ENCODE data around the gene NSMF. TPM values are rescaled to one million over a fixed set of nuclear protein-coding genes. Genes with fewer than 3 reads are reported as not detected.

Gene NSMF, protein sequence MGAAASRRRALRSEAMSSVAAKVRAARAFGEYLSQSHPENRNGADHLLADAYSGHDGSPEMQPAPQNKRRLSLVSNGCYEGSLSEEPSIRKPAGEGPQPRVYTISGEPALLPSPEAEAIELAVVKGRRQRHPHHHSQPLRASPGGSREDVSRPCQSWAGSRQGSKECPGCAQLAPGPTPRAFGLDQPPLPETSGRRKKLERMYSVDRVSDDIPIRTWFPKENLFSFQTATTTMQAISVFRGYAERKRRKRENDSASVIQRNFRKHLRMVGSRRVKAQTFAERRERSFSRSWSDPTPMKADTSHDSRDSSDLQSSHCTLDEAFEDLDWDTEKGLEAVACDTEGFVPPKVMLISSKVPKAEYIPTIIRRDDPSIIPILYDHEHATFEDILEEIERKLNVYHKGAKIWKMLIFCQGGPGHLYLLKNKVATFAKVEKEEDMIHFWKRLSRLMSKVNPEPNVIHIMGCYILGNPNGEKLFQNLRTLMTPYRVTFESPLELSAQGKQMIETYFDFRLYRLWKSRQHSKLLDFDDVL
- 37.0 TPM for polyA plus RNA-seq (2013, experiment 1 of 2; ENCODE audit: insufficient read length)
- 37.9 TPM for polyA plus RNA-seq (2013, experiment 2 of 2; ENCODE audit: insufficient read length)

DNA sequence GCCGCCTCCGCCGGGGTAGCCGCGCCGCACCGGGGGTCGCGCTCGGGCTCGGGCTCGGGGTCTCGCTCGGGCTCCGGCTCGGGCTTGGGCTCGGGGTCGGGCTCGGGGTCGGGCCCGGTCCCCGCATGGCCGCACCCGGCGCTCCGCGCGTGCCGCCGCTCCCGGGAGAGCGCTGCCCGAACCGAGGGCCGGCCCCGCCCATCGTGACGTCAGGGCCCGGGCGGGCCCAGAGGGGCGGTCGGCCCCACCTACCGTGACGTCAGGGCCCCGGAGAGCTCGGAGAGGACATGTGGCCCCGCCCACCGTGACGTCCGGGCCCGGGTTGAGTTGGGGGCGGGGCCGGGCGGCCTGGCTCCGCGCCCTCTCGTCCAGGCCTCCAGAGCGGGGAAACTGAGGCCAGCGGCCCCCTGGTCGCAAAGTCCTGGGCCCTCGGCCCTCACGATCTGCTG lies at the start of gene NSMF:
Gene NSMF, minus strand, starts transcription at position 183 of the 449 bp plus-strand sequence. CDS start 232 bp downstream, outside the sequence.
- peak; percentile 92 for DNase-seq

DNA sequence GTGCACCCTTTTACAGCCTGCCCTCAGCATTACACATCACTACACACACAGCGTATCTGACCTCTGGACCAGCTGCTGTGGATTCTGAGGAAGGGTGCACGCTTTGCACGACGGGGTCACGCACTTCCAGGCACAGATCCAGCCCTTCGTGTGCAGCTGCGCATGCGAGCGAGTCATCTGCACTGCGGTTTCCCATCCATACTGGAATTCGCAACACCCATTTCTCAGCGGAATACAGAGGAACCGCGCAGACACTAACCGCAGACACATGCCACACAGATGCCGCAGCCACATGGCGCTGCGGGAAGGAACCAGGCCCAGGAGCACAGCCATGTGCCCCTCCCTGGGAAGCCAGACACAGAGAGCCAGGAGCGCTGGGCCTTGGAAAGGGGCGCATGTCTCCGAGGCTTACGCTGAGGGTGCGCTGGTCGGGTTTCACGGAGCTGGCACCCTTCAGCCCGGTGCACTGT lies 47.6 kb upstream of the NSMF start:
- peak; percentile 83 for DNase-seq

DNA sequence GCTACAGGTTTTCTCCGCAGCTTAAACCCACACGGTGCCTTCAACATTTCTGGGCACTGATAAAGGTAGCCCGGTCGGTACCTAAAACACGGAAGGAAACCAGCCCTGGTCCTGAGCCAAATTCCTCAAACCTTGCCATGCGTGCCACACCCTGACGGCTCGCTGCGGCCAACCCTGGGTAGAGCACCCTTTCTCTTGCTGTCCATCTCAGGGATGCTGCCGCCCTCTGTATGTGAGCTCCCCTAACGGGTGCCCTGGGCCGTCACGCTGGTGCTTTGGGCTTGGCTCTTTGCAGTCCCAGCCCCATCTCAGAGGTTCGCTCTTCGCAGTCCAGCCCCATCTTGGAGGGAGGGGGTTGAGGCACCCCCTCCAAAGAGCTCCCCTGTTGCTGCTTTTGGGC lies 47.1 kb upstream of the NSMF start:
- DNase-seq: no peak

DNA sequence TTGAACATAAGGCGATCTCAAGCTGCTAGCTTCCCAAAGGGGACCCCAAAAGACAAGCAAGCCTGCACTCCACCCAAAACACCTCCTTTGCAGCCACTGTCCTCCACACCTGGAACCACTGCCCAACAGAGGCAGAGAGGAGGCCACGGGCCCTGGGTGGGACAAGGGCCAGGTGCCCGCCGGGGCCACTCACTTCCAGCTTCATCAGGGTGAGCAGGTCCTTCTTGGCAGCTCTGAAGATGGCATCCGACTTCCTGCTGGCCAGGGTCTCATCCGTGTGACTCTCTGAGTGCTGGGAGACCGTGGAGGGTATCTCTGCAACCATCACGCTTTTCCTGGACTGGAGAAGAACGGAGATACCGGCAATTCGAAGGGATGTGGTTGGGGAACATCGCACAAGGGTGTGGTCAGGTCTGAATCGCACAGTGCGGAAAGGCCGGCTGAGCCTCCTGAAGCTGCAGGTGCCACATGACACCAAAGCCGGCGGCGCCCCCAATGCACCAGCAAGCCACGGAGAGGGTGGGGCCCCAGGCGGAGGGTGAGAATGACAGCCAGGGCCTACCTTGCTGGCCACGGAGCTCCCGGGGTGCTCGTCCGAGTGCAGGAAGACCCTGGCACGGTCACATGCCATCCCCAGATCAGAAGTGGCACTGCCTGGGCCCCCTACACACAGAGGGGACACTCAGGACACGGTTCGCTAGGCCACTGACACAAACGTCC lies 46.4 kb upstream of the NSMF start:
- no peak for DNase-seq

DNA sequence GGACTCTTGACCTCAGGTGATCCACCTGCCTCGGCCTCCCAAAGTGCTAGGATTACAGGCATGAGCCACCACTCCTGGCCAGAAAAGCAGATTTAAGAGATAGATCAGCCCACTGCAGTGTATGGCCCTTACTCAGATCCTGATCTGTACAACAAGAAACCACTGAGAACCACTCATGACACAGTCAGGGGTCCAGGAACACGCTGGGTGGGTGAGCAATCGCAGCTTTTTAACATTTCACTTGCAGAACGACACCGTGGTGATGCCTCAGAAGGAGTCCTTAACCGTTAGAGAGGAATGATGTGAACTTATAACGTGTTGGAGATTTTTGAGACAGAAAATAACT lies 45.3 kb upstream of the NSMF start:
- DNase-seq: no peak

DNA sequence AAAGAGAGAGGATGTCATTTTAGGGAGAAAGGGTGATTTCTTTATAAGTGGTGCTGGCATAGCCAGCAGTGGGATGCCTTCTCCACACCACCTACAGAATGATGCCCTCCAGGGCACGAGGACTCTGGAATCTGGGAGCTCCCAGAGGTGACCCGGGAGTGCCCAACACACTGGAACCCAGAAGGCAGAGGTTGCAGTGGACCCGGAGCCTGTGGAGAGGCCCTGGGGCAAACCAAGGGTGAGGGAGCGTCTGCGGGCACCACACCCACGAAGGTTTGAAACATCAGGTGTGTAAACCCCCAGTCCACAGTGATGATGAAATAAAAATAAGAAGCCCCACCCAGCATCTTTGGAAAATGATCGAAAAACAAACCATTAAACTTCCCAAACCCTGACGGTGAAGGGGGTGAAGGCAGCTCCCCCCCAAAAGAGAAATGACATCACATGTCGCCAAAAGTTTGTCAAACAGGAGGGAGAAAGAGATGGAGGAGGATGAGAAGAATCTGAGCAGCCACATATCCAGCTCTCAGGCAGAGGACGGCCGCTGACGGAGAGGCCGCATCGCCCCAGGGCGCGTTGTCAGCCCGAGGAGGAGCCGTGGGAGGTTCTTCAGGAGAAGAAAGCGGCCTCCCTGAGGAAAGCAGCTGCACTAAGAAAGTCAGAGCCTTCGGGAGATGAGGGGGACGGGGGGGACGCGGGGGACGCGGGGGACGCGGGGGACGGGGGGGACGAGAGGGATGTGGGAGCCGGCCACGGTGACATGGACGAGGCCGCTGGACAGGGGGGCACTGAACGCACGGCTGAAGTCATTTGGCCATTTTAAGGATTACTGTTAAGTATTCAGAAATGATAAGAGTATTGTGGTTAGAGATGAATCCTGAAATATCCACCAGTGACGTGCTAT lies 43.1 kb upstream of the NSMF start:
- no peak for DNase-seq

DNA sequence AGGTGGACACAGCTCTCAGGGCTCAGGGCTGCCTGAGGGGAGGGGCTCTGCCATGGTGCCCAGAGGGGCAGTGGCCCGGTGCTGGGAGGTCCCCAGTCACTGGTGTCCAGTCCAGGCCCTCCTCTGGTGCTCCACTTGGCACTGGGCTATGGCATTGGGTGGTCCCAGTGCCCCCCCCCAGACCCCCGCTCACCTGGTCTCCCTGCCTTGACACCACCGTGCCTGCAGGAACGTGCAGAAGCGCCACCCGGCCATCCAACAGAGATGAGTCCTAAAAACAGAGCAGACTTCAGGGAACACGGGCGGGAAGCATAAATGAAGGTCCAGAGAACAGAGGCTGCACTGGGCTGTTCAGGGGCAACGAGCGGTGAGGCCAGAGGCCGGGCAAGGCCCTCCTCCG lies 42.3 kb upstream of the NSMF start:
- no peak for DNase-seq

DNA sequence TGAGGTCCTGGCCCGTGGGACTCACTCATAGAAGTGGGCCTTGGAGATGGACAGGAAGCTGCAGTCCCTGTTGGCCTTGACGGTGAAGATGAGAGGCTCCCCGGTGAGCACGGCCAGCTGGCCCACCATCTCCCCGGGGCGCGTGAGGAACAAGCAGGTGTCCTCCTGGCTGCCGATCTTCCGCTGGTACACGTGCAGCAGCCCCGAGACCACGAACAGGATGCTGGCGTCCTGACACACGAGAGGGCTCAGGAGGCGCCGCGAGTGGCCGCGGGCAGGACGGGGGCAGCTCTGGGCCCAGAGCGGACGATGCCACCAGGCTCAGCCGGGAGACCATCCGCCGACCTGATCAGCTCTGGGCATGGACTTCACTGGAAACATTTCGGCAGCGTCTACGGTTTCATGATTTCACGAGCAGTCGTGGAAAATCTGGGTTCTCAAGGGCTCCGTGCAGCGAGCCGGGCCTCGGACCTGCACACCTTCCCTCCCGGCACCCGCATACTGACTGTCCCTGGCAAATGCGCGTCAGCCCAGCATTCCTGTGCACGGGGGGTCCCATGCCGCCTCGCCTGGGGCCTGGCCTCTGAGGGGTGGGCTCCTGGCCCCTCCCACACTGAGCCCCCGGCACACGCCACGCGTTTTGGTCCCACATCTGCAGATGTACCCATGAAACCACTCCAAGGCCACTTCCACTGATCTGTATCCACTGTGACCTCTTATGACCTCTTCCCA lies 41.7 kb upstream of the NSMF start:
- no peak for DNase-seq

DNA sequence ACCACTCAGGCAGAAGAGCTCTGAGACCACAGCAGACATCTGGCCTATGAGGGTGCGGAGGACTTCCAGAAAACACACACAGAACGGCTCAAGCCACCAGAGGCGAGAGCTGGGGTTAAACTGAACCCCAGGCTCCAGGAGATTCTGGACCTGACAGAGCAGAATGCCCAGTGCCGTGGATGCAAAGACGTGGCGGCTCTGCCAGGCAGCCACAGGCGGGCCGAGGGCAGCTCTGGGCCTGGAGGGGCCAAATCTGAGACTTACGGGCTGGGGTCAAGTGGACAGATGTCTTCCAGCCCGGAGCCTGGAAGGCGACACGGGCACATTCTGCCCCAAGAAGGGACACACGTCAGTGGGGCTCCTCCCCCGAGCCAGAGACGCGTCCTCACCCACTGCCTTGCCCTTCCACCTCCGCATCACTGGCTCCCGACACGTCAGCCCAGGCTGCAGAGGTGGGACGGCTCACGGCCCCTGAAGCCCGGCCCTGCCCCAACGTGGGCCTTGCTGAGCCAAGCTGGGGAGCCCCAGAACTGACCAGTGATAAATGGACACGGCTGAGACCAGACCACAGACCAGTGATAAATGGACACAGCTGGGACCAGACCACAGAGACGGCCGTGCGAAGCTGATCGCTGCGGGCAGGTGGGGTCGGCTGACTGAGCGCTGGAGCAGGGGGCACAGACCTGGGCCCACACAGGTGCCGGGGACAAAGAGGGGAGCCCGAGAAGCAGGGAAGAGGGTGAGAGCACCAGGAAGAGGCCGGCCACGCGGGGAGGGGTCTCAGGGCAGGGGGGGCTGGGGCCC lies 40.9 kb upstream of the NSMF start:
- no peak for DNase-seq

DNA sequence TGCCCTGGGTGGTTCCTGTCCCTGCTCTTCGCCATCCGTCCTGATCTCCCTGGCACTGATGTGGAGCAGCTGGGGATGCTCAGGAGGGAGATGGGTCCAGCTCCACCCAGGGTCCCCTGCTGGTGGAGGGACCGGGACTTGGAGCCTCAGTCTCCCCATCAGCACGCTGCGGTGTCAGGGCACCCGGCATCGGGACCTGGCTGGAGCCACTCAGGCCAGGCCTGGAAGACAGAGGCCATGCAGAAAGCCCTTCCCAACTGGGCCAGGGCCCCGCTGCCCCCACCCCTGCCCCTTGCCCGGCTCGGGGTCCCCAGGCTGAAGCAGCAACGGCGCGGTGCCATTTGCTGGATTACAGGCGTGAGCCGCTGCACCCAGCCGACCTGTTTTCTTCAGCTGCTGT lies 40.3 kb upstream of the NSMF start:
- DNase-seq: no peak

DNA sequence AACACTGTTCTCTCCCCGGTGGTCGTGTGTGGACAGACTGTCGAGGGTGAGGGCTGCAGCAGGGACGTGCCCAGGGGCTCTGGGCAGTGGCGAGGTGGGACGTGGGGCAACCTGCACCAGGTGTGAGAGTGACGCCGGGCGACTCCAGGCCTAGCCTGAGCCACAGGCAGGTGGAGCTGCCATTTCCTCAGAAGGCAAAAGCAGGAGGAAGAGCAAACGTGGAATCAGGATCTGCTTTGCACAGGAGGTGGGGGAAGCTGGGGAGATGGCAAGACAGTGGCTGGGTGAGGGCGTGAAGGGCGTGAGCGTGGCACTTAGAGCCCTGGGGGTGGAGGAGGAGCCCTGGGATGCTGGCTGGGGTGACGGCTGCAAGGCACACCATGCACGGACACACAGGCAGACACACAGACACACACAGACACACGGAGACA lies 39.6 kb upstream of the NSMF start:
- no peak for DNase-seq

DNA sequence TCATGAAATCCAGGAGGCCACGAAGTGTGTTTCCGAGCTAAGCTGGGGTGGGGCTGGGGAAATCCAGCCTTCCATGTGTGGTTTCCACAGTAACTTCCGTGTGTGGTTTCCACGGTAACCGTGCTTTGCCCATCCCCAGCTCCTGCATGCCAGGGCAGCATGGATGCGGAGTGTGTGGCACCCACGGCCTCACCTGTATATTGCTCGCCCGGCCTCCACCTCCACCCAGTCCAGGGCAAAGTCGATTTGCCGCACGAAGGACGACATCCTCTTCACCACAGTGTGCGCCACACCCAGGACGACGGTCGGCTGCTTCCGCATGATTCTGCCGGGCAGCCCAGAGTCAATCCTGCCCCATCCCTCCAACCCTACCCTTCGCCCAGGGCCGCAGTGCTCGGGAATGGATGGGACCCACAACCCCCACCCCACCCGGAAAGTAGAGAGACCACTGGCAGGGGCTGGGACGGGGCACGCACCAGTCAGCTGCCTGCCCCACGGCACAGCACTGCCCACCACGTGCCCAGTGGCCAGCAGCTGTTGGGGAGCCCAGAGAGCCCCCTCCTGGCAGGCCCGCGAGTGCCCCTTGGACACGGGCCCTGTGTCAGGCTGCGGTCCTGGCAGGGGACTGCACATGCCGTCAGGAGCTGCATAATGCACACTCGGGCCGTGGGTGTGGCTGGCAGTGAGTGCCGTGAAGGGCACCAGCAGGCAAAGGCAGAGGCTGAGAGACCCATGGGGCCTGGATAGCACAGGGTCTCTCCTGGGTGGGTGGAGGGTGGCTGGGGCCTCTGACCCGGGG lies 39.0 kb upstream of the NSMF start:
- DNase-seq: no peak

DNA sequence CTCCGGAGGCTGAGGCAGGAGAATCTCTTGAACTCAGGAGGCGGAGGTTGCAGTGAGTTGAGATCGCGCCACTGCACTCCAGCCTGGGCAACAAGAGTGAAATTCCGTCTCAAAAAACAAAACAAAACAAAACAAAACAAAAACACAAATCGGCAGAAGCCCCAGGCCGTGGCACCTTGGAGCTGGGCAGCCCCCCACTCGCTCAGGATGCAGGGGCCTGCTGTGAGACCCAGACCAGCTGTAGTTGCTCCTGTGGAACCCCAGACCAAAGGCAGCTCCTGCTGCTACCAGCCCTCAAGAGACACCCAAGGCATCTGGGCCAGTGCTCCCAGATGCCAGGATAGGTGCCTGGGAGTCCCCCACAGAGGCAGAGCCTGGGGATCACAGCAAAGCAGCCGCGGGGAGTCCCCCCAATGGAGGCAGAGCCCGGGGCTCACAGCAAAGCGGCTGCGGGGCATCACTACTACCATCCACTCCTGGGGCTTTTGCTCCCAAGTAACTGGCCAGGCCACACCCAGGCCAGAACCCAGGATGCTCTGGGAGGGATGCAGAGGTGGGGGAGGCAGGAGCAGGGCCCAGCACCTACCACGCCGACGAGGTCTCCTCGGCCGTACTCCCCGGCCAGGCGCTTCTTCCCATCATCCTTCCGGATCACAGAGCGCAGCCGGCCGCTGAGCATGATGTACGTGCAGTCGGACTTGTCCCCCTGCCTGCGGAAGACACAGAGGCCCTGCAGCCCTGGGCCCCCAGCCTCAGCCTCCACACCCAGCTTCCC lies 37.7 kb upstream of the NSMF start:
- DNase-seq: no peak

DNA sequence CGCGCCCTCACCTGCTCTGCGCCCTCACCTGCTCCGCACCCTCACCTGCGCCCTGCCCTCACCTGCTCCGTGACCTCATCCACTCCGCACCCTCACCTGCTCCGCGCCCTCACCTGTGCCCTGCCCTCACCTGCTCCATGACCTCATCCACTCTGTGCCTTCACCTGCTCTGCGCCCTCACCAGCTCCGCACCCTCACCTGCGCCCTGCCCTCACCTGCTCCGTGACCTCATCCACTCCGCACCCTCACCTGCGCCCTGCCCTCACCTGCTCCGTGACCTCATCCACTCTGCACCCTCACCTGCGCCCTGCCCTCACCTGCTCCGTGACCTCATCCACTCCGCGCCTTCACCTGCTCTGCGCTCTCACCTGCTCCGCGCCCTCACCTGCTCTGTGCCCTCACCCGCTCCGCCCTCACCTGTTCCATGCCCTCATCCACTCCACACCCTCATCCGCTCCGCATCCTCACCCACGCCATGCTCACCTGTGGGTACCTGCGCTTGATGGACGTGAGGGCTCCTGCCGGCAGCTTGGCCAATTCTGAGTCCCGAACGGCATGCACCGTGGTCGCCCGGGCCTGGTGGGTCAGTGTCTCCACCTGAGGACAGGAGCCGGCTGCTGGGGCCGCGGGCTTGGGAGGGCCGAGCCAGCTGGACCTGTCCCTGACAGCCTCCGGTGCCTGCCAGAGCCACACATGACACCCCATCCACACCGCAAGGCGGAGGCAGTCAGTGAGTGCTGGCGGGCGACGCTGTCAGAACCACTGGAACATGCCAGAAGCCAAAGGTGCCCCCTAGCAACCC lies 35.6 kb upstream of the NSMF start:
- DNase-seq: no peak

DNA sequence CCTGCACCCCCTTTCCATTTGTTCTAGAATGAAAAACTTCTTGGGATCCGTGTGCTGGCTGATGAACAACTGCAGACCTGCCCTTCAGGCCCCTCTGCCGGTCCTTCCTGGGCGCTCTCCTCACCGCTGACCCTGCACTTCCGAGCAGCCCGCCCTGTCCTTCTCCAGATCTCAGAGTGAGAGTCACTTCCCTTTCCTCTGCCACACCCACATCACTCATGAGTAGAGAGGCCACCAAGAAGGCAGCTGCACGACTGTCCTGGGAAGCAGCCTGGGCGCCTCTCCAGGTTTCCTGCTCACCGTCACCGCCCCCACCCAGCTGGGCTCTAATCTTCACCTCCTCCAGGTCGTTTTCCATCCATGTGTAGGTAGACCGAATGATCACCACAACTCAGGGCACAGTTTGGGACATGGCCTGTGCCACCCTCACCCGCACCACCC lies 35.0 kb upstream of the NSMF start:
- no peak for DNase-seq

DNA sequence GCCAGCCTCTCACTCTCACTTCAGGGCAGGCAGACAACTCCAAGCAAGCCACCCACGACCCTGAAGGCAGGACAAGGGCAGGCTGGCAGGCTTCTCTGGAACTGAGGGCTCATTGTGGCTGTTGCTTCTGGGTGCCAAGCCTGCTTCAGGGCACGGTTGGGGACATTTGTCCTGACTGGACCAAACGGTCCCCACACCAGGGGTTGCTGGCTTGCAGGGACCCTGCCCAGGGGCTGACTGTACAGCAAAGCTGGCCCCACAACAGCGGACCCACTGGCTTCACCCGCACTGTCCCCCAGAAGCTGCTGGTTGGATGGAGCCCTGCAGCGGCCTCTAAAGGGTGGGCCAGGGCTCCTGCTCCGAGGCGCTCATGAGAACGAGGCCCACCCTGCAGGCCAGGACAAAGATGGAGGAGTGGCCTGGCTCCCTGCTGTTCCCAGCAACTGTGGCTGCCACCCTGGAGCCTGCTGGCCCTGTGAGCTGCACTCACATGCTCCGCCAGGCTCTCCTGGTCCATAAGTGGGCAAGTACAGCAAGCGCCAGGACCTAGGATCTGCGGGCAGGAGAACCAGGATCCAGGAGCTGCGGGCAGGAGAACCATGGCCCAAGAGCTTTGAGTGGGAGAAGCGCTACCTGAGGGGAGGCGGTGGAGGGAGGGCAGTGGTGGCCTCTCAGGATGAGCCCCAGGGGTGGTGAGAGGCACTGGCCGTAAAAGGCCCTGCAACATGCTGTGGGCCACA lies 34.4 kb upstream of the NSMF start:
- no peak for DNase-seq
